Esophagus muscularis mucosa (tissue), 4 donors: Measurements from ENCODE around the gene LFNG. TPM values are rescaled to one million over a fixed set of nuclear protein-coding genes. Genes with fewer than 3 reads are reported as not detected.

Experiments used
- DNase-seq: peaks from one replicate; pipeline ENCODE4 v3.0.0-alpha.2; 2017; ENCODE audit errors: extremely low spot score
- H3K27ac ChIP-seq, 4 donors: fragments of 200-600 bp; sonication (generic); replicated peaks in 1 of 4; 1 replicate in 3 of 4; 2 replicates in 1 of 4; pipeline ENCODE4 v1.5.1; 2016 to 2019; ENCODE audit warnings: mild to moderate bottlenecking in 1 of 4
- H3K27me3 ChIP-seq, 4 donors: fragments of 200-600 bp; sonication (generic); one replicate each; pipeline versions ENCODE4 v1.5.1 to v1.6.0; 2016 to 2019
- H3K36me3 ChIP-seq, 4 donors: fragments of 200-600 bp; sonication (generic); one replicate each; pipeline ENCODE4 v1.5.1; 2016 to 2019
- H3K4me1 ChIP-seq, 4 donors: fragments of 200-600 bp; sonication (generic); one replicate each; pipeline ENCODE4 v1.5.1; 2016 to 2019
- H3K4me3 ChIP-seq, 4 donors: fragments of 200-600 bp; sonication (generic); 1 replicate in 2 of 4; 2 replicates in 2 of 4; pipeline ENCODE4 v1.5.1; 2016 to 2019; ENCODE audit warnings: mild to moderate bottlenecking in 4 of 4, moderate library complexity in 1 of 4
- H3K9me3 ChIP-seq, 4 donors: fragments of 200-600 bp; sonication (generic); 1 replicate in 3 of 4; 2 replicates in 1 of 4; pipeline ENCODE4 v1.5.1; 2016 to 2019
- CTCF ChIP-seq, 3 experiments: fragments of 200-600 bp in 2 of 3; fragments of 450-650 bp in 1 of 3; sonication (generic) in 2 of 3; IDR thresholded peaks; one replicate each; pipeline ENCODE4 v1.5.1; 2017 to 2019; ENCODE audit warnings: antibody characterized with exemption in 3 of 3, mild to moderate bottlenecking in 2 of 3, moderate library complexity in 1 of 3
- EP300 ChIP-seq: sonication (generic); formaldehyde crosslinking; IDR thresholded peaks from one replicate; pipeline ENCODE4 v1.6.1; 2017; ENCODE audit warnings: antibody characterized with exemption
- POLR2A ChIP-seq: fragments of 450-650 bp; IDR thresholded peaks from one replicate; pipeline ENCODE4 v1.6.1; 2017; ENCODE audit warnings: antibody characterized with exemption, moderate library complexity, mild to moderate bottlenecking, low read depth
- POLR2AphosphoS5 ChIP-seq, 2 donors: sonication (generic); formaldehyde crosslinking; IDR thresholded peaks; one replicate each; pipeline ENCODE4 v1.6.1; 2017; ENCODE audit warnings: antibody characterized with exemption in 2 of 2
- WGBS: methylation state at CpG from one replicate; pipeline ENCODE4 v1.1.5; 2018; 5-methylcytosine and 5-hydroxymethylcytosine counted together
- intact Hi-C: fragments of 100-400 bp; cut with DNase I; formaldehyde crosslinking; loops from one replicate; pipeline ENCODE4 v1.15.1; 2023
- total RNA-seq, 4 donors: library from RNA; depleted of rRNA; stranded (reverse); fragments of >200 nt; gene quantifications; one replicate each; pipeline versions ENCODE4 v1.1.0 to v1.2.1, GENCODE V29; 2016

The LFNG gene
- total RNA-seq, 4 donors from 2014 or later: 6.1 to 10.7 (median 8.3) TPM

- no peak for DNase-seq
- 89% methylated on average over 6 of the region's 6 CpGs for WGBS
- H3K27ac ChIP-seq: no peak overlapping the region
- no peaks in the 10 kb centered on the region for H3K9me3 ChIP-seq
- TF ChIP-seq EP300 (no peak), POLR2AphosphoS5 (IDR thresholded peaks at IDR 0.05) (no peak), CTCF (IDR thresholded peaks at IDR 0.05) (no peak), POLR2A (no peak)
- H3K36me3 ChIP-seq: no peaks in the 10 kb centered on the region
- no peak overlapping the region for H3K4me3 ChIP-seq
- H3K4me1 ChIP-seq: peaks cover 16 to 28% (median 25%) of the 10 kb centered on the region in 4 donors
- peaks cover 0 to 71% (median 10%) of the 10 kb centered on the region in 4 donors for H3K27me3 ChIP-seq
- intact Hi-C loops: loop anchor here (5.0 kb wide), 1 partner anchor 895 kb away; no protein-coding TSS in a partner anchor
Observed at GRCh38 chr7:2472739-2473138, 46.8 kb upstream of the LFNG start.

- Histone ChIP-seq H3K9me3 (no peaks in the 10 kb centered on the region), H3K4me3 (no peak overlapping the region), H3K36me3 (no peaks in the 10 kb centered on the region), H3K27ac (no peak overlapping the region), H3K27me3 (peaks cover 0 to 73% (median 16%) of the 10 kb centered on the region in 4 donors), H3K4me1 (peaks cover 24 to 34% (median 31%) of the 10 kb centered on the region in 4 donors)
- TF ChIP-seq CTCF (IDR thresholded peaks at IDR 0.05) (no peak), POLR2AphosphoS5 (IDR thresholded peaks at IDR 0.05) (no peak)
- no peak for DNase-seq
- intact Hi-C loops: loop anchor here (5.0 kb wide), 1 partner anchor 896 kb away; no protein-coding TSS in a partner anchor
- 73% methylated on average over 12 of the region's 12 CpGs for WGBS
Observed at GRCh38 chr7:2473496-2474180, 45.9 kb upstream of the LFNG start.

- no peak for DNase-seq
- H3K27me3 ChIP-seq: peaks cover 0 to 72% (median 18%) of the 10 kb centered on the region in 4 donors
- intact Hi-C loops: loop anchor here (5.0 kb wide), 1 partner anchor 897 kb away; no protein-coding TSS in a partner anchor
- no peaks in the 10 kb centered on the region for H3K9me3 ChIP-seq
- 79% methylated on average over 10 of the region's 15 CpGs for WGBS
- H3K4me1 ChIP-seq: peaks cover 26 to 34% (median 32%) of the 10 kb centered on the region in 4 donors
- no peaks in the 10 kb centered on the region for H3K36me3 ChIP-seq
- H3K27ac ChIP-seq: no peak overlapping the region
- no peak overlapping the region for H3K4me3 ChIP-seq
- no peak for TF ChIP-seq POLR2AphosphoS5 (IDR thresholded peaks at IDR 0.05)
- TF ChIP-seq POLR2A: no peak
- TF ChIP-seq CTCF (IDR thresholded peaks at IDR 0.05): no peak
- no peak for TF ChIP-seq EP300
Observed at GRCh38 chr7:2474224-2474623, 45.4 kb upstream of the LFNG start.

GRCh38 chr7:2474813-2475677, 44.5 kb upstream of the LFNG start:
- DNase-seq: no peak
- H3K4me1 ChIP-seq: peaks cover 28 to 38% (median 34%) of the 10 kb centered on the region in 4 donors
- no peak overlapping the region for H3K27ac ChIP-seq
- no peaks in the 10 kb centered on the region for H3K36me3 ChIP-seq
- no peaks in the 10 kb centered on the region for H3K9me3 ChIP-seq
- no peak overlapping the region for H3K4me3 ChIP-seq
- 71% methylated on average over 8 of the region's 28 CpGs for WGBS
- TF ChIP-seq EP300 (no peak), POLR2A (no peak), POLR2AphosphoS5 (IDR thresholded peaks at IDR 0.05) (no peak), CTCF (IDR thresholded peaks at IDR 0.05) (no peak)
- peaks cover 0 to 74% (median 18%) of the 10 kb centered on the region in 4 donors for H3K27me3 ChIP-seq
- intact Hi-C loops: loop anchor here (5.0 kb wide), 1 partner anchor 898 kb away; no protein-coding TSS in a partner anchor
